NCI-H2227 (cell line): Measurements from ENCODE around the gene POU4F3.
A peak's percentile ranks its signal among the peaks of the same experiment; 100 is the strongest.

Source experiments
- DNase-seq: peaks from one replicate; lab custom pipeline; 2025; ENCODE audit not compliant: unreplicated experiment; lab: John Stamatoyannopoulos, UW

The POU4F3 gene

GRCh38 chr5:146339715-146340259 lies 1.1 kb downstream of the POU4F3 start:
- peak; percentile 7 for DNase-seq

GRCh38 chr5:146340260-146341081 lies 1.8 kb downstream of the POU4F3 start:
- DNase-seq = no peak

DNA sequence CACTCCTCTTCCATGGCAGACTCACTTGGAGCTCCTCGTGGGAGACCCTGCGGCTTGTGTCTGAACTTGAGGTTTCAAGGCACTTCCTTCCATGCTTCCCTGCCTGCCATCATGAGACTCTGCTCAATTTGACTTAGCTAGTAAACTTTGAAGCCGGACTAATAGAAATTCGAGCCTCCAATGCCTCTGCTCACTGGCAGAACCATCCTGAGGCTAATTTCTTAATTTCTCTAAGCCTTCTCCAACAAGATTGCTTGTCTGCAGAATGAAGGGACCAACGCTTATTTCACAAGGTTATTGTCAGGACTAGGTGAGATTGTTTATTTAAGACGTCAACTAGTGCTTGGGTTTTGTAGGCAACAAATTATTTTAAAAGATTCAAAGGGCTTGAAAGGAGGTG lies 3.2 kb downstream of the POU4F3 start:
- DNase-seq = no peak

DNA sequence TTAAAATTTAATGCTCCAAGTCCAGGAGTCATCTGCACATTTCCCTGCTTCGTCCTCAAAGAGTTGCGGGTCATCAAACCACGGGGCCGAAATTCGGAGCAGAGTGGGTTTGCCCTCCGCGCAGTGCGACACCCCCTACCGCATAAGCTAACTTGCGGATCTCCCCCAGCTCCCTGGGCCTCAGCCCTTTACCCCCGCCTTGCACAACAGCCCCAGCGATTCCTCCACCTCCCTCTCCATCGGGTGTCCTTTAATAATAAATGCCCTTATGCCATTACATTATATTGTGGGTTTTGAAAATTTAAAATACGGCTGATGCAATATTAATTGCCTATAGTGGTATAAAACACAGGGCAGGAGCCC lies 3.9 kb downstream of the POU4F3 start:
- DNase-seq = no peak

GRCh38 chr5:146342882-146343865 lies 4.5 kb downstream of the POU4F3 start:
- DNase-seq = no peak

GRCh38 chr5:146344155-146345118 lies 5.8 kb downstream of the POU4F3 start:
- DNase-seq = peak; percentile 7

DNA sequence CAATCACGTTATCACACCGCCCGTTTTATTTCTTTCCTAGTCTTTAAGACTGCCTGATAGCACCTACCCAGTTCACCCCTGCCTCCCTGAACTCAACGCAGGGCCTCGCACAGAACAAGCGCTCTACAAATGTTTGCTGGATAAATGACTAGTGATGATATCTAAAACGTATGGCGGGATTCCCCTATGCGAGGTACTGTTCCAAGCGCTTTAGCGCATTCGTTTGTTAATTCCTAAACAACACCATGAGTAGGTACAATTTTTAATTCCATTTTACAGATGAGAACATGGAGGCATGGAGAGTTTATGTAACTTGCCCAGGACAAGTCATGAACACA lies 6.6 kb downstream of the POU4F3 start:
- no peak for DNase-seq

DNA sequence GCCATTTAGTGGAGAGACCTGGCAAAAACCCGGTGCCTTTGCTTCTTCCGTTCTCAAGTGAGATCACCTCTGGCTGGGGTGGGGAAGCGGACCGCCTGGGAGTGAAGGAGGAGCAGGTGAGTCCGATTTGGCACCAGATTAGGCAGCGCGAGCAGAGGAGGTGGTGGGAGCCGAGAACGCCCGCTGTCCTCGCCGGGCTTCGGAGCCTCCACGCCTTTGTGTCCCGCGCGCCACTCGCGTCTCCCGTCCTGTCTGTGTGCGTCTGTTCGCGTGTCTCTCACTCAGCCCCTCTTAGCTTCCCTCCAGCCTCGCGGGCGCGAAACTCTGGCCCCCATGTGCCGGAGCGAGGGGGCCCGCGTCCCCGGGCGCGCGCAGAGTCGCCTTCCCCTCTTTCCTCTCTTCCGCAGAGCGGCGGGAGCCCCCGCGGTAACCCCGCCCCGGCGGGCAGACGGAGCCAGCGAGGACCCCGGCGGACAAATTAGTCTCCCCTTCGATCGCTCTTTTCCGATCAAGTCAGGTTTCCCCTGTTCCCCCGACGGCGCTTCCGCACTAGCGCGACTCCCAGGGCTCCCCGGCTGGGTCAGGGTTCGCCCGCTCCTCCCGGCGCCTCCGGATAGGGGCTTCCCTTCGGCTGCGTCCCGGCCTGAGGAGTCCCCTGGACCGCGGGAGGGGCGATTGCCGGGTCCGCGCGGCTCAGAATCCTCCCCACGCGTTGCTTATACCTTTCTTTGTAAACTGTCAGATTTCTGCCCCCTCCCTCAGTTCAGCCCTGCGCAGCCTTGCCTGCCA lies 7.1 kb downstream of the POU4F3 start:
- DNase-seq = no peak

DNA sequence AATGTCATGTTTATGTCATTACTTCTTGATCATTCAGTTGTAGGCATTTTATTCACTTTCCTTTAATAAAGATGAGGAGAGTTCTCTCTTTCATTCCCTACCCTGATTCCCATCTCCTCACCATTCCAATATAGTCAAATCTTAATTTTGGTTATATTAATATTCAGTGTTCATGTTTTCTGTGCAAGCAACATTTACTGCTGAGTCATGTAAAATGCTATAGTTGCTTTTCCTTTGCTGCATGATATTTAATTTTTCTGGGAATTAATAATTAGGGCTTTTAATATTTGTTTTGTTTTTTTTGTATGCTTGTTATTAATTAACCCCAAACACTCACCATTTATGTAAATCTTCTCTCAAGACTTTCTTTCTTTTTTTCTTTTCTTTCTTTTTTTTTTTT lies 18.5 kb downstream of the POU4F3 start:
- no peak for DNase-seq

DNA sequence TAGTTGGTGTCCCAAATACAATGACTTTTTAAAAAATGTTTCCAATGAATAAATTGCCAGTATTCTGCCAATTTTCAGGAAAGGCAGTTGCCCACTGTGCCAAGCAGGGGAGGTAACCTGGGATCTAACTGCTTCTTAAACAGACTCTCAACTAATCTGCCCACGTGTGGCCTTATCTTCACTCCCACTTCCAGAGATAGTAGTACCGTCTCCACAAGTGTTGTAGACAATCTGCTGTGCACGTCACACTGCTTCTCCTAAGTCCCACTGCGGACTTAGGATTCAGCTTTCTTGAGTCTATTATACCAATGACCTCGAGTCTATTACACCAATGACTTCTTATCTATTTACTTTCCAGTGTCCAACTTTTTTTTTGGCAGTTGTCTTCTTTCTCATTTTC lies 21.2 kb downstream of the POU4F3 start:
- DNase-seq = no peak

DNA sequence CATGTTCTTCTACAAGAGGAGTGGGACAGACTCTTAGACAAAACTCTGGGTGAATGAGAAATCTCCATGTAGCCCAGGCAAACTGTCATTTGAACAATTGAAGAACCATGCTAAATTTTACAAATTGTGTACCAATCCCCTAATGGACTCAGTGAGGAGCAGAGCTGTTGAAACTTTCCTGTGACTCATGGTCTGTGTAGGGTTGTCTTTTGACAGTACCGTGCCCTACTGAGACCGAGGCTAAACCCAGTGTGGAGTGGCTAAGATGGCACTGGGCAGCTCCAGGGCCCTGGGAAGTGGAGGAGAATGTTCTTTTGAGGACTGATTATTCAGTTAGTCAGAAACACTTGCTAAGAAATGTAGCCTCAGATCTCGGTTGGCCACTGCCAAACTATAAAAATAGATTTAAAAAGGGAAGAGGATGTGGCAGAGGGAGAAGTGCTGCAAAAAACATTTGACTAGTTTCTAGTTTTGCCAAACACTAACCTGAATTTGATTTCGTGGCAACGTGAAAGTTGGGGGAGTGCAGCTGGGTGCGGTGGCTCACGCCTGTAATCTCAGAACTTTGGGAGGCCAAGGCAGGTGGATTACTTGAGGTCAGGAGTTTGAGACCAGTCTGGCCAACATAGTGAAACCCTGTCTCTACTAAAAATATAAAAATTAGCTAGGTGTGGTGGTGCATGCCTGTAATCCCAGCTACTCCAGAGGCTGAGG lies 24.7 kb downstream of the POU4F3 start:
- no peak for DNase-seq

DNA sequence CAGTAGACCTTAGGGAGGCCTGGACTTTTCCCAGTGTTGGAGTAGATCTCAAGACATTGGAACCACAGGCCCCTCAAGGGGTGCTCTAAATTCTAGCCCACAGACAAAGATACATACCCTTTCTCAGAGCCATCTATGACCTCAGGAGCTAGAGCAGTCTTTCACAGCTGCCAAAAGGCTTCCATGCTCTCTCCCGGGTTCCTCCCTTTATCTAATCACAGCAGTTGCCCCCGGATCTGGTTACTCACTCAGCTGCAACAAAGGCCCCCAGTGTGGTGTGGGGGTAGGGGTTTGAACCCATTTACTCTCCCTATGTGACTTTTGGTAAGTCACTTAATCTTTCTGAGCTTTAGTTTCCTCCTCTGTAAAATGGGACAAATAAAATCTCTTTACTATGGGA lies 27.0 kb downstream of the POU4F3 start:
- no peak for DNase-seq

DNA sequence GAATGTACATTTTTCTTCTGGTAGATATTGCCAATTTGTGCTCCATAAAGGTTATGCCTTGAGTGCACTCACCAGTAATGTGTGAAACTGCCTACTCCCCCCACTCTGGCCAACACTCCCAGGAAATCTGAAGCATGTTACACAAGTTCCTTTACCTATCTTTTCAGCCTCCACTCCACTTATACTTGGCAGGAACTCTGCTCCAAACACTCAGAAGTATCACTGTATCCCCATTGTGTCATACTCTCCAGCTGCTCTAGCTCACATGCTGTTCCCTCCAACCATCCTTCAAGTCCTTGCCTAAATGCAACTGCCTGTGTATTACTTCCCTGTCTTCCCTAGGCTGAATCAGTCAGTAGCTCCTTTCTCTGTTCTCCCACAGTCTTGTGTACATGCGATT lies 28.3 kb downstream of the POU4F3 start:
- DNase-seq = no peak

- no peak for DNase-seq
These were observed 29.5 kb downstream of the POU4F3 start for GRCh38 chr5:146368137-146368536.

GRCh38 chr5:146369691-146370090 lies 31.1 kb downstream of the POU4F3 start:
- no peak for DNase-seq

- no peak for DNase-seq
These were observed 38.2 kb downstream of the POU4F3 start for GRCh38 chr5:146376821-146377220.

- DNase-seq = peak; percentile 20
These were observed 40.3 kb downstream of the POU4F3 start for GRCh38 chr5:146378986-146379385.

- no peak for DNase-seq
These were observed 42.1 kb downstream of the POU4F3 start for GRCh38 chr5:146380714-146381113.

DNA sequence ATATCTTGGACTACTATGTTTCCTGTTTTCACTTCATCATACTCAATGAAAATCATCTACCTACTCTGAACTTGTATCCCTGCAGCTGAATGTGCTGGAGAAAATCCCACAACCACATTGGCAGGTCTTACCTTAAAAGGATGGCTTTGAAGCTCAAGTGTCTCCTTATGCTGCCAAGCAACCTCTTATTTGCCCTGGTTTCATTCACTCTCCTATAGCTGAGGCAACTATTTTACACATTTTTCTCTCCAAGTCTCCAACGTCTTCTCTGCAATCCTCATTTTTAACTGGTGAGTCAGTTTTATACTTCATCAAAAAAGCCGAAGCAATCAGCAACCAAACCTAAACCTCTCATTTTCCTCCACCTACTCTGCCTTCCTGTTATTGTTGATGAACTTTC lies 49.7 kb downstream of the POU4F3 start:
- DNase-seq = no peak
